ENCODE measurements around the gene TPRN. TPM values are rescaled to one million over a fixed set of nuclear protein-coding genes. Genes with fewer than 3 reads are reported as not detected.

The TPRN gene
- total RNA-seq, 1 experiment from 2014 or later, result 23.0 TPM

- no peaks in the 10 kb centered on the region for H3K9me3 ChIP-seq (ENCODE audit: low read depth, low read length, poor library complexity, severe bottlenecking)
- no TSS peak for BruUV-seq (replicated peaks)
- H3K4me3 ChIP-seq (ENCODE audit: low read depth, low read length, poor library complexity, severe bottlenecking), result peak within 1 kb of the TSS; percentile 72
- peaks cover 9% of the 10 kb centered on the region for H3K4me1 ChIP-seq (ENCODE audit: insufficient read depth, low read length, poor library complexity, severe bottlenecking)
- intact Hi-C loops (cut with micrococcal nuclease; ENCODE audit: unreplicated experiment), result loop anchor here (5.0 kb wide), 1 partner anchor 430 kb away; the partner anchor contains the start of gene TMEM141
- no peak for DNase-seq (ENCODE audit: low spot score)
- CTCF ChIA-PET, result interaction anchor here (0.5 to 1.7 kb wide), 5 partner anchors 12 to 224 kb away, joined by 3 to 22 read pairs (median 4); no protein-coding TSS in a partner anchor
- H3K36me3 ChIP-seq (ENCODE audit: insufficient read depth, low read length, poor library complexity, severe bottlenecking), result no peaks in the 10 kb centered on the region
- POLR2A ChIA-PET (ENCODE audit: low non-redundant PET), result no interaction called here
- H3K27ac ChIP-seq (ENCODE audit: low read depth, low read length, poor library complexity, severe bottlenecking), result peak within 1 kb of the TSS; percentile 67
- no peaks in the 10 kb centered on the region for H3K27me3 ChIP-seq (replicated peaks; ENCODE audit: insufficient read depth, low read depth, low read length, poor library complexity)
- TF ChIP-seq EZH2 (IDR thresholded peaks at IDR 0.05; ENCODE audit: borderline replicate concordance, low read depth, low read length, poor library complexity, severe bottlenecking), result no peak
- TF ChIP-seq, protein P1, sequence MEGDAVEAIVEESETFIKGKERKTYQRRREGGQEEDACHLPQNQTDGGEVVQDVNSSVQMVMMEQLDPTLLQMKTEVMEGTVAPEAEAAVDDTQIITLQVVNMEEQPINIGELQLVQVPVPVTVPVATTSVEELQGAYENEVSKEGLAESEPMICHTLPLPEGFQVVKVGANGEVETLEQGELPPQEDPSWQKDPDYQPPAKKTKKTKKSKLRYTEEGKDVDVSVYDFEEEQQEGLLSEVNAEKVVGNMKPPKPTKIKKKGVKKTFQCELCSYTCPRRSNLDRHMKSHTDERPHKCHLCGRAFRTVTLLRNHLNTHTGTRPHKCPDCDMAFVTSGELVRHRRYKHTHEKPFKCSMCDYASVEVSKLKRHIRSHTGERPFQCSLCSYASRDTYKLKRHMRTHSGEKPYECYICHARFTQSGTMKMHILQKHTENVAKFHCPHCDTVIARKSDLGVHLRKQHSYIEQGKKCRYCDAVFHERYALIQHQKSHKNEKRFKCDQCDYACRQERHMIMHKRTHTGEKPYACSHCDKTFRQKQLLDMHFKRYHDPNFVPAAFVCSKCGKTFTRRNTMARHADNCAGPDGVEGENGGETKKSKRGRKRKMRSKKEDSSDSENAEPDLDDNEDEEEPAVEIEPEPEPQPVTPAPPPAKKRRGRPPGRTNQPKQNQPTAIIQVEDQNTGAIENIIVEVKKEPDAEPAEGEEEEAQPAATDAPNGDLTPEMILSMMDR (conservative IDR thresholded peaks at IDR 0.05; ENCODE audit: low read depth, low read length), result no peak
These were observed 21.9 kb upstream of the TPRN start, which contains the start of gene RNF208 for GRCh38 chr9:137222190-137223077. RNF208 (minus strand) TSS chr9:137222240; CDS start chr9:137221212, 1,028 bp downstream.

DNA sequence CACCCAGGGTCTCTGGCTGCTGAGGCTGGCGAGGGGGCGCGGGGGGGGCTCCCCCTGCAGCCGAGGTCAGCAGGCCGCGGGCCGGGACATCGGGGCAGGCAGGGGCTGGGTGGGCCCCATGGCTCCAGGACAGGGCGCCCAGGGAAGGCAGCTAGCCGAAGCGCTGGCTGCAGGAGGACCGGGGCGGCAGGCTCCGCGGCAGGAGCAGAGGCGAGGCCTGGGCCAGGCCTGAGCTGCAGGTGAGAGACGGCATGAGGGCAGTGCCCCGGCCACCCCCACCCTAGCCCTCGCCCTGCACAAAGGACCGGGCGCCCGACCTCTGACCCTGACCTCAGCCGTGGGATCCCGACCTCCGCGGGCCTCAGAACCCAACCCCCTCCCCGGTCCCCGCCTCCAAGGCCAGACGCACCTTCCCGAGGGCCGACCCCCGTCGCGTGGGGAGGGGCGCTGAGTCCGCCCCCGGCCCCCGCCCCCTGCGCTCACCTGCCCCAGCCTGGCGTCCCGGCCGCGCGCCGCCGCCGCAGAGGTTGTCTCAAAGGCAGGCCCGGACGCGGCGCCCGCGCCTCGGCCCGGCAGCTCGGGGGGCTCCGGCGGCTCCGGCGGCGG, 21.1 kb upstream of the TPRN start:
- H3K4me1 ChIP-seq (ENCODE audit: insufficient read depth, low read length, poor library complexity, severe bottlenecking), result peaks cover 9% of the 10 kb centered on the region
- no peaks in the 10 kb centered on the region for H3K9me3 ChIP-seq (ENCODE audit: low read depth, low read length, poor library complexity, severe bottlenecking)
- ChIA-PET POLR2A (ENCODE audit: low non-redundant PET) (no interaction called here), CTCF (no interaction called here)
- no peak for TF ChIP-seq EZH2 (IDR thresholded peaks at IDR 0.05; ENCODE audit: borderline replicate concordance, low read depth, low read length, poor library complexity, severe bottlenecking)
- TF ChIP-seq, protein P1 (conservative IDR thresholded peaks at IDR 0.05; ENCODE audit: low read depth, low read length), result no peak
- H3K4me3 ChIP-seq (ENCODE audit: low read depth, low read length, poor library complexity, severe bottlenecking), result peak overlapping the region; percentile 72
- H3K27ac ChIP-seq (ENCODE audit: low read depth, low read length, poor library complexity, severe bottlenecking), result peak overlapping the region; percentile 67
- H3K27me3 ChIP-seq (replicated peaks; ENCODE audit: insufficient read depth, low read depth, low read length, poor library complexity), result no peaks in the 10 kb centered on the region
- DNase-seq (ENCODE audit: low spot score), result no peak
- no peaks in the 10 kb centered on the region for H3K36me3 ChIP-seq (ENCODE audit: insufficient read depth, low read length, poor library complexity, severe bottlenecking)
- BruUV-seq (replicated peaks), result no TSS peak
- intact Hi-C loops (cut with micrococcal nuclease; ENCODE audit: unreplicated experiment), result loop anchor here (5.0 kb wide), 1 partner anchor 429 kb away; the partner anchor contains the start of gene TMEM141

- peaks cover 9% of the 10 kb centered on the region for H3K4me1 ChIP-seq (ENCODE audit: insufficient read depth, low read length, poor library complexity, severe bottlenecking)
- TF ChIP-seq, protein P1 (conservative IDR thresholded peaks at IDR 0.05; ENCODE audit: low read depth, low read length), result no peak
- TF ChIP-seq EZH2 (IDR thresholded peaks at IDR 0.05; ENCODE audit: borderline replicate concordance, low read depth, low read length, poor library complexity, severe bottlenecking), result no peak
- H3K9me3 ChIP-seq (ENCODE audit: low read depth, low read length, poor library complexity, severe bottlenecking), result no peaks in the 10 kb centered on the region
- H3K27ac ChIP-seq (ENCODE audit: low read depth, low read length, poor library complexity, severe bottlenecking), result no peak overlapping the region
- intact Hi-C loops (cut with micrococcal nuclease; ENCODE audit: unreplicated experiment), result loop anchor here (5.0 kb wide), 1 partner anchor 429 kb away; the partner anchor contains the start of gene TMEM141
- H3K4me3 ChIP-seq (ENCODE audit: low read depth, low read length, poor library complexity, severe bottlenecking), result peak overlapping the region; percentile 72
- no peaks in the 10 kb centered on the region for H3K27me3 ChIP-seq (replicated peaks; ENCODE audit: insufficient read depth, low read depth, low read length, poor library complexity)
- CTCF ChIA-PET, result no interaction called here
- DNase-seq (ENCODE audit: low spot score), result no peak
- no peaks in the 10 kb centered on the region for H3K36me3 ChIP-seq (ENCODE audit: insufficient read depth, low read length, poor library complexity, severe bottlenecking)
- POLR2A ChIA-PET (ENCODE audit: low non-redundant PET), result no interaction called here
- no TSS peak for BruUV-seq (replicated peaks)
These were observed 20.6 kb upstream of the TPRN start for GRCh38 chr9:137221095-137221505.
